GM15510 (cell line): ENCODE measurements around the gene KRTAP16-1.

Experiments used
- POLR2A ChIP-seq: IDR thresholded peaks from 3 replicates; pipeline ENCODE4 v1.6.1; 2011; ENCODE audit warnings: borderline replicate concordance; ENCODE audit not compliant: insufficient read length; ENCODE audit errors: extremely low read depth

KRTAP16-1 gene

DNA sequence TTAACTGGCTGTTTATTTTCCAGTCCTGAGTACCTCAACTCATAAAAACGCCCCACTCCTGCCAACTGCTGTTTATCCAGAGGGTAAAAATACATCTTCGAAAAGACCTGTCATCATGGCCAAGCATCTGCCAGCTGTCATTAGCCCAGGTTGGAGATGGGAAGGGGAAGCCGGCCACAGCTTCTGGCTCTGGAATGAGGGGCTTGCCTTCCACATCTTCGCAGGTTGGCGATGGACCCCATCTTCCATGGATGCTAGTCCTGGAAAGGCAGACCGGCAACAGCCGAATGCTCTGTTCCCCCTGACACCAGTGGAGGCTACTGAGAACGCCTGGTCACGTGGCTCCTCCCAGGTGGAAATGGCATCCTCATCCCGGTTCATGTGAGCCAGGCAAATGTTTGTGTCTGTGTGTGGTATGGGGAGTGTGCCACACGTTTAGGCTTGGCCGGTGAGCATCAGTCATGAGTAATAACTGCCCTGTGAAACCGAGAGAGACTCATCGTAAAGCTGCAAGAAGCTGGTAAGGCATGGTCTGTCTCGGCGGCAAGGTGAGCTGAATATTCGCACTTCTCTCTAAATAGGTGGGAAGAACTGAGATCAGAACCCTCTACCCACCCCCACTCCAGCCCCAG lies 6.8 kb upstream of the KRTAP16-1 start:
- TF ChIP-seq POLR2A = no peak

DNA sequence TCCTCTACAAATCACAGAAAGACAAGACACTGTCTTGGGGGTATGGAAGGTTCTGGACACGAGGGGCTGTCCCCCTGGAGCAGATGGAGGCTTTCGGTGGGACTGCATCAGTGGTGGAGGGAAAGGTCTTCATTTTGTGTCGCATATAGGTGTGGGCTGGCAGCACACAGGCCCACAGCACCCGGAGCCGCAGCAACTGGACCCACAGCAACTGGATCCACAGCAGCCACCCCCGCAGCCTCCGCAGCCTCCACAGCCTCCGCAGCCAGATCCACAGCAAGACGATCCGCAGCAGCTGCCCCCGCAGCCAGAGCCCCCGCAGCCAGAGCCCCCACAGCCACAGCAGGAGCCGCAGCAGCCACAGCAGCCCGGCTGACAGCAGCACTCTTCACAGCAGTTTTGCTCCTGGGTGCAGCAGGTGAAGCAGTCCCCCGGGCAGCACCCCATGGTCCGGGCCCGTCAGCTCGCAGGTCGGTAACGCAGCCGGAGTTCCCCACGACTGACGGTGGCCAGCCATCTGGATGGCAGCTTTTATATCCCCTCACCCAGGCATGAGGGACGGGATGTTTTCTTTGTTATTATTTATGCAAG lies 6.2 kb upstream of the KRTAP16-1 start, which contains the start of gene KRTAP17-1:
TSS of gene KRTAP17-1 (minus strand) at position 507 of the 591 bp plus-strand sequence. CDS start at position 447, 60 bp downstream.
- no peak for TF ChIP-seq POLR2A

DNA sequence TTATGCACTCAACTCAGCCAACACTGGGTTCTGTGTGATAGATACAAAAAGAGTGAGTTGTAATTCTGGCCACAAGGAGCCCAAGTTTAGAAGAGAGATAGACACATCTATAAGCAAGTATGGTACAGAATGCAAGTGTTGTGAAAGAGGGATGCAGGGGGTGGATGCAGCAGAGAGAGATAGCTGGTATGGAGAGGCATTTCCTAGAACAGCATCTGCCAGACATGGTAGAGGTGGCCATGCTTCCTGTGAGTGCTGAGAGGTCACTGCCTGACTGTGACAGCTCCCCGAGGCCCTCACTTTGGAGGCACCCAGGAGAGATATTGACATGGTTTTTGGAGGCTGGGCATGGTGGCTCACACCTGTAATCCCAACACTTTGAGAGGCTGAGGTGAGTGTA lies 2.0 kb upstream of the KRTAP16-1 start:
- TF ChIP-seq POLR2A = no peak

DNA sequence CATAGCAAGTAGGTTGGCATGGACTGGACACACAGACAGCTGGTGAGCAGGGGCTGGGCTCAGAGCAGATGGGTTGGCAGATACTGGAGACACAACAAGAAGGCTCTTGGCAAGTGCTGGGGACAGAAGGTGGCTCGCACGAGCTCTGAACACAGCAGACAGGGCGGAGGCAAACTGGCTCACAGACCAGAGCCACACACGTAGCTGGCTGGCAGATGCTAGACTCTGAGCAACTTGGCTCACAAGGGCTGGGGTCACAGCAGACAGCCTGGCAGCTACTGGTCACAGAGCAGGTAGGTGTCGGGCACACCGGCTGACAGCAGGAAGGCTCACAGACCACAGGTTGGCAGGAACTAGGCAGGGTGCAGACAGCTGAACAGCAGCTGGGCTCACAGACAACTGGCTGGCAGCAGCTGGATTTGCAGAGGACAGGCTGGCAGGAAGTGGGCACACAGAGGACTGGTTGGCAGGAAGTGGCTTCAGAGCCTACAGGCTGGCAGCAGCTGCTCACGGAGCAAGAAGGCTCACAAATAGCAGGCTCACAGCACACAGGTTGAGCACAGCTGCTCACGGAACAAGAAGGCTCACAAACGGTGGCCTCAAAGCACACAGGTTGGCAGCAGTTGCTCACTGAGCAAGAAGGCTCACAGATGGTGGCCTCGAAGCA lies 725 bp downstream of the KRTAP16-1 start:
- no peak for TF ChIP-seq POLR2A

DNA sequence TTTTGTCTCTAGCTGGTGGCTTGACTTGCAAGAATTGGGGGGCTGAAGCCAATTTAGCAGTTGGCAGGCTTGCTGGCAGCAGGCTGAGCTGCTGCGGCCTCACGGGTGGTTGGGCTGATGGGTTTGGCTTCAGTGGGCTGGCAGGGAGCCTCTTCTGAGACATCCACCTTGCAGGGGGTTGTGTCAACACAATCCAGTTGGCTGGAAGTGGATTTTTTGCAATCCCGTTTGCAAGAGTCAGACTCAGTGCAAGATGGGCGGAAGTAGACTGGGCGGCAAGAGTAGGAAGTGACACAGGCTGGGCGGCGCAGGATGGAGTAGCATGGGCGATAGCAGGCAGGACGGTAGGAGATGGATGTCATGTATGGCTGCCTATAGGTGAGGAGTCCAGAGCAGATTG lies 1.5 kb downstream of the KRTAP16-1 start:
- TF ChIP-seq POLR2A = no peak

DNA sequence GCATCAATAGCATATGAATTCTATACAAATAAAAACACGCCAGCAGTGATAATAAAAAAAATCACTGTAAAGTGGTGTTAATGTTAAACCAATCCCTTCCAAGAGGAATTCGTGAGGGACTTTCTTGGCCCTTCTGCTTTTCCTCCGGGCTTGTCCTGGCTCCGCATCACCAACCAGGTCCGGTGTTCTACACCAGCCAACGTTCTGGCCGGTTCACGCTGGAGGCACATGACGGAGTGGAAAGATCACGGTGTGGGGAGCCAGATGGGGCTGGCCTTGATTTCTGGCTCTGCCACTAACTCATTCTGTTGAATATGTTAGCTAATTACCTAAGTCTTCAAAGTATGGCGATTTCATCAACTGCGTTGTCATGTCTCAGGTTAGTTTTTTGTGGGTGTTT lies 5.0 kb downstream of the KRTAP16-1 start:
- no peak for TF ChIP-seq POLR2A

DNA sequence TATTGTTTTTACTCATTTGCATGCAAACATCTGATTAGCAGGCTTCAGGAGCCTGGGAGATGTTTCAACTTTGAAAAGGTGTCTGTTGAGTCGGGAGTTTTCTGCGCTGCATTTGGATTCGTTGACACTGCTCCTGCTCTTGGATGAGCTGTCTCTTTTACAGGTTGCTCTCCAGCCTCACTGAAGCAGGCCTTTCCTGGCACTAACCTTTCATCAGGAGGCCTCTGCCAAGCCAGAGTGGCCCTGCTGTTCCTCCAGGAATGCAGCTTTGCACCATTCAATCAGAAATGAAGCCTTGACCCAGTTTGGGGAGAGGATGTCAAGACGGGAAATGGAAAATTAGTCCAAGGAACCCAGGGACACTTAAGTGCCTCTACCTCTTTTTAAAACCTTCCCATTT lies 6.1 kb downstream of the KRTAP16-1 start:
- TF ChIP-seq POLR2A = no peak

DNA sequence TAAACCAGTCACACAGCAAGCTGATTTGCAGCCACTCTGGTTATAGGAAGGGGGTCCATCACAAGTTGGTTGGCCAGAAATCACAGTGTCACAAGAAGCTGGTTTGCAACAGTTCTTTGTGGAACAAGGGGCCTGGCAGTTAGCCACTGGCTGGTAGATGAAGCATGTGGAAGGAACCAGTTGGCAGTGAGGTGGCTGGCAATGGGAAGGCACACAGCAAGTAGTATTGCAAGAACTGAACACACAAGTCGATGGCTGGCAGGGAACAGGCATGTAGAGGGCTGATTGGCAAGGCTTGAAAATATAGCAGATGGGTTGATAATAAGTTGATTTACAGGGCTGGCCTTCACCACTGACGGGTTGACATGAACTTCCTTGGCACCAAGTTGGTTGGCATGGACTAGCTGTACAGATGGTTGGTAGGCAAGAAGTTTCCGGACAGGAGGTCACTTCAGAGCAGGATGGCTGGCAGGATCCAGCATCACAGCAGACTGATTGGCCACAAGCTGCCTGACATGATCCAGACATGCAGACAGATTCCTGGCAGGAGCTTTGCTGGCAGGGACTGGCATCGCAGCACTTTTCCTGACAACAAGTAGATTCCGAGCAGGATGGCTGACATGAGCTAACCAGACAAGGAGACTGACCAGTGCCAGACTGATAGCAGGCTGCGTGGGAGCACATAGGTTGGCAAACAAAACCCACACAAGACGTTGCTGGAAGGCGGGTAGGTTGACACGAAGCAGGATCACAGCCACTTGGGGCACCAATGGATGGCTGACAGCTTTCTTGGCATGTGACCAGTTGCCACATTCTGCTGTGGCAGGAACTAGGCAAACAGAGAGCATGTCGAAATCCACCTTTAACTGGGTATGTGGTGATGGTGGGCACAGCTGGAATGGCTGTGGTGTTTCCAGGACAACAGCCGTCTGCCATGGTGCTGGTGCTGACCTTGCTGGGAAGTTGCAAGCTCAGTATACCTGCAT lies 6.9 kb downstream of the KRTAP16-1 start, which contains the start of gene KRTAP29-1:
TSS of gene KRTAP29-1 (minus strand) at position 936 of the 986 bp plus-strand sequence. CDS start at position 936, 0 bp downstream.
- TF ChIP-seq POLR2A = no peak

DNA sequence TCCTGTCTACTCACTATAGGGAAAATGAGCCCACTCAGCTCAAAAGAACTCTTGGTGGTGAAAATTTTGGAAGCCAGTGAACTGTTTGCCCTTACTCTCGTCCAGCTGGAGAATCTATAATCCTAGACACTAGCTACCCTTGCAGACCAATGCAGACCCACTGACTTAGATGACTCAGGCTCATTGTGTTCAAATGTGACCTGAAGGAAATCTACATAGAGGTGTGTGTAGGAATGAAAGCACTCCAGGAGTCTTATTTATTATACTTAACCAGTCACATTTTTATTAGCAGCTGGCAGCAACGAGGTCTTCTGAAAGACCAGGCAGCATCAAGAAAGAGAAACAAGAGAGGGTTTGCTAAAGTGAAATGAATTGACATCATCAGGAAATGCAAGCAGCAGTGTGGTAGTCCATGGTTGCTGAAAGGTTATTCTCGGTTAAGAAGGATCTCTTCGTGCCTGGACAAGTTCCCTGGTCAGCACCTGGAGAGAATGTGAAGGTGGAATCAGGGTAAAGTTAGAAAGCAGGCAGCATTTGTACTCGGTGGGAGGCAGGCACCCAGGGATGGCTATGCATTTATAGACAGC lies 7.8 kb downstream of the KRTAP16-1 start:
- no peak for TF ChIP-seq POLR2A

DNA sequence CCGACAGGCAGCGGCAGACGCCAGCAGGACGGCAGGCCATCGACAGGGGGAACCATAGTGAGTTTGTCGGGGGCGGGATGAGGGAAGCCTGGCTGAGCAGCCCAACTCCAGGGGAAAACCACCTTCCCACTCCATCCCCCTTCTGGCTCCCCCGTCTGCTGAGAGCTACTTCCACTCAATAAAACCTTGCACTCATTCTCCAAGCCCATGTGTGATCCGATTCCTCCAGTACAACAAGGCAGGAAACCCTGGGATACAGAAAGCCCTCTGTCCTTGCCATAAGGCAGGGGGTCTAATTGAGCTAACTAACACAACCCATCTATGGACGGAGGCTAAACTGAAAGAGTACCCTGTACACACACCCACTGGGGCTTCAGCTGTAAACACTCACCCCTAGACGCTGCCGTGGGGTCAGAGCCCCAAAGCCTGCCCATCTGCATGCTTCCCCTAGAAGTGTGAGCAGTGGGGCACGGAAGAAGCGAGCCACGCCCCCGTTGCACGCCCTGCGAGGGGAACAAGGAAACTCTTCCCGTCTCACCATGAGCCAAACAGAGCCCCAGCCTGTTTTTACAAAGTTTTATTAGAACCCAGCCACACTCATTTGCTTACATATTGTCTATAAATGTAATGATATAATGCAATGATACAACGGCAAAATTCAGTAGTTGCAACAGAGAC lies 10.5 kb downstream of the KRTAP16-1 start:
- no peak for TF ChIP-seq POLR2A

DNA sequence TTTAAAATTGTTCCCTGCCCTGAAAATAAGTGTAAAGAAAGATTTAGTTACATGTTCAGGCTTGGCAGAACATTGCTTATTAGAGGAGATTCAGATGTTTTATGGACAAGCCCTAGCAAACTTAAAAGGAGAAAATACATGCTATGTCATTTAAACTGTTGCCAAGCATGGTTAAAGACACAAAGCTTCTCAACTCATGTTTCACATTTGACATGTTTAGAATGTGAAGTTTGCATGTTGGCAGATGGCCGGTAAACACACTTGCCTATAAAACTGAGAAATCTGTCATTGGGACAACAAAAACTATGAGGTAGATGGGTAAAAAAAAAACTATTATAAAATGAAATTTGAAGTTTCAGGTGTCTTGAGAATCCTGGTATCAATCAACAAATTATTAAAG lies 12.3 kb downstream of the KRTAP16-1 start:
- TF ChIP-seq POLR2A = no peak

DNA sequence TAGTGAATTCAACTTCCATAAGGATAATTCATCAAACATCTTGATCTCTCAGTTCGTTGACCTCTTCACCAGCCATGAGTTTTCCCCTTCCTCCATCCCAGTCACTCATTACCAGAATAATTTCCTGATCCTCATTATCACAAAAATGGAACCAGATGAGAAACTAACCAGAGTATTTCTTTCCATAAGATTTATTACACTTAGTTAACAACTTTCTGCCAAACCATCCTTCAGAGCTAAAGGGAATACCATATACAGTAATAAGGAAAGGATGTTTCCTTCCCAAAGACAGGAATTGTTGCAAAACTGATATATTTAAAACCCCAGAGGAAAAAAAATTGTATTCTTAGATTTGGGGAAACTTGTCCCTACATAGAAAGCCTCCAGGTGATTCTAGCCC lies 15.1 kb downstream of the KRTAP16-1 start:
- no peak for TF ChIP-seq POLR2A

DNA sequence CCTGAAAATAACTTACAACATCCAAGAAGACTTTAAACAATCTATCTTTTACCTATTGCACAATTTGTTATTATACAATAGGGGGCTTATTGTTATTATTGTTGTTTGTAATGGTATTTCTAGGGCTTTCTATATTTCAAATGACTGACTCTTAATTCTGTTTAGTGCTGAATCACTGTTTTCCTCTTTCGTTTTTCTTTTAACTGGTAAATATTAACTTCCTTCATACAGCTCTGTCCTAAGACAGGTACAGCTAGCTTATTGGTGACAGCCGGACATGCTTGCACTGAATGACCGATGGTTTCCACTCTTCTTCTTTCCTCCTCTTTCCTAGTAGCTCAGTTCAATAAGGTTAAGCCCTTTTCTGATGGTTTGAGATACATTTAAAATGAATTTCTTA lies 22.1 kb downstream of the KRTAP16-1 start:
- TF ChIP-seq POLR2A = no peak

DNA sequence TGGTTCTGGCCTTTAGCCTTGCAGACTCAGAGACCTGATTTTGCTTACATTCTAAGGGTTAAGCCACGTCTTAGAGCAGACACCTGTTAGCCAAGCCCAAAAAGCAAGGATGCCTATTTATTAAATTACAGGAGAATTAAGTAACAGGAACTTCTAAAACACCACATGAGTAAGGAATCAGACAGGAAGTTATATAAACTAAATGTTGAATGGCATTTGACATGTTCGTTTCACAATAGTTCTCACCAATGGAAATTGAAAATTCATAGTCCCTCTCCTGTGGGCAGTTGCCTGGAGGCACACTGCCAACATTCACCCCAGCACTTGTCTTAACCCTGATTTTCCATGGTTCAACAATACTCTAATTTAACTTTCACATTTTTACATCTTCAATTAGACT lies 24.6 kb downstream of the KRTAP16-1 start:
- no peak for TF ChIP-seq POLR2A
